T-cell (primary cell): ENCODE measurements around the gene STRA6. TPM values are rescaled to one million over a fixed set of nuclear protein-coding genes. Genes with fewer than 3 reads are reported as not detected.
A peak's percentile ranks its signal among the peaks of the same experiment; 100 is the strongest.

ENCODE experiments used
- ATAC-seq, 4 experiments: fragments of 200-7000 bp in 3 of 4; fragments of 150-1000 bp in 1 of 4; cut with Tn5 transposase; replicated peaks in 1 of 4; 1 replicate in 3 of 4; 2 replicates in 1 of 4; pipeline ENCODE4 v1.10.0; 2021; ENCODE audit warnings: moderate library complexity in 3 of 4, mild to moderate bottlenecking in 2 of 4, moderate number of reproducible peaks in 1 of 4
- CTCF ChIA-PET, 2 donors: fragments of 300-600 bp; sonication (Branson Sonifier 250); formaldehyde crosslinking; loops; one replicate each; lab custom pipeline; 2022; ENCODE audit warnings: antibody characterized with exemption in 2 of 2; lab: Charles Lee
- POLR2A ChIA-PET, 2 donors: fragments of 300-600 bp; sonication (Branson Sonifier 250); formaldehyde crosslinking; loops; one replicate each; lab custom pipeline; 2022; ENCODE audit warnings: antibody characterized with exemption in 2 of 2; lab: Charles Lee
- DNase-seq, 35 experiments: peaks; one replicate each; pipeline versions ENCODE4 v3.0.0 to v3.0.0-alpha.2; 2013 to 2023
- H3K27ac ChIP-seq: one replicate; pipeline ENCODE4 v1.5.1; 2013; ENCODE audit warnings: low read length
- H3K27me3 ChIP-seq, 2 experiments: replicated peaks in 1 of 2; 1 replicate in 1 of 2; 2 replicates in 1 of 2; pipeline versions ENCODE4 v1.6.1 to v1.7.0; 2013; ENCODE audit warnings: low read length in 1 of 2, mixed read lengths in 1 of 2; ENCODE audit not compliant: control insufficient read depth in 2 of 2, insufficient read depth in 2 of 2; ENCODE audit errors: extremely low read depth in 1 of 2
- H3K36me3 ChIP-seq, 2 donors: 1 replicate in 1 of 2; 2 replicates in 1 of 2; pipeline versions ENCODE4 v1.6.1 to v1.7.0; 2013; ENCODE audit warnings: low read length in 1 of 2; ENCODE audit not compliant: control insufficient read depth in 2 of 2, insufficient read depth in 1 of 2; ENCODE audit errors: extremely low read depth in 1 of 2
- H3K4me1 ChIP-seq, 2 experiments: 1 replicate in 1 of 2; 2 replicates in 1 of 2; pipeline versions ENCODE4 v1.6.1 to v1.7.0; 2013; ENCODE audit warnings: low read length in 2 of 2, mixed read lengths in 1 of 2; ENCODE audit not compliant: insufficient read depth in 2 of 2, control insufficient read depth in 1 of 2; ENCODE audit errors: extremely low read depth in 1 of 2
- H3K4me3 ChIP-seq, 2 donors: 1 replicate in 1 of 2; 2 replicates in 1 of 2; pipeline versions ENCODE4 v1.5.1 to v1.7.0; 2013; ENCODE audit warnings: mild to moderate bottlenecking in 2 of 2, low read length in 1 of 2, moderate library complexity in 1 of 2; ENCODE audit not compliant: control insufficient read depth in 1 of 2; ENCODE audit errors: extremely low read depth in 1 of 2
- H3K9me3 ChIP-seq: 2 replicates; pipeline ENCODE4 v1.7.0; 2013
- H3K27ac Mint-ChIP-seq, 2 donors: one replicate each; pipeline ENCODE4 v1.8.0; 2020 to 2021; ENCODE audit warnings: mild to moderate bottlenecking in 2 of 2, mixed read lengths in 2 of 2
- H3K27me3 Mint-ChIP-seq, 2 donors: one replicate each; pipeline ENCODE4 v1.8.0; 2021 to 2022; ENCODE audit warnings: mixed read lengths in 2 of 2
- H3K36me3 Mint-ChIP-seq: one replicate; pipeline ENCODE4 v1.8.0; 2021; ENCODE audit warnings: mixed read lengths
- H3K4me1 Mint-ChIP-seq, 3 donors: one replicate each; pipeline ENCODE4 v1.8.0; 2020 to 2022; ENCODE audit warnings: mixed read lengths in 3 of 3, mild to moderate bottlenecking in 1 of 3
- H3K4me3 Mint-ChIP-seq, 3 donors: one replicate each; pipeline ENCODE4 v1.8.0; 2020 to 2022; ENCODE audit warnings: mild to moderate bottlenecking in 3 of 3, mixed read lengths in 3 of 3, moderate library complexity in 3 of 3
- H3K9me3 Mint-ChIP-seq, 3 donors: one replicate each; pipeline ENCODE4 v1.8.0; 2020 to 2022; ENCODE audit warnings: mixed read lengths in 3 of 3
- WGBS: methylation state at CpG from one replicate; pipeline ENCODE4 v1.1.5; 2013; ENCODE audit warnings: missing lambda C conversion rate; ENCODE audit not compliant: insufficient coverage; 5-methylcytosine and 5-hydroxymethylcytosine counted together
- total RNA-seq, 35 experiments: library from RNA in 6 of 35; stranded (reverse) in 6 of 35; fragments of 120-200 nt in 1 of 35; gene quantifications; one replicate each; pipeline versions ENCODE4 v1.2.1 to v1.2.4 and lab custom pipeline; 2013 to 2026

The STRA6 gene
- total RNA-seq, 5 donors from 2014 or later (not counting 1 experiment from before 2014, with no cell fraction given): not detected

DNA sequence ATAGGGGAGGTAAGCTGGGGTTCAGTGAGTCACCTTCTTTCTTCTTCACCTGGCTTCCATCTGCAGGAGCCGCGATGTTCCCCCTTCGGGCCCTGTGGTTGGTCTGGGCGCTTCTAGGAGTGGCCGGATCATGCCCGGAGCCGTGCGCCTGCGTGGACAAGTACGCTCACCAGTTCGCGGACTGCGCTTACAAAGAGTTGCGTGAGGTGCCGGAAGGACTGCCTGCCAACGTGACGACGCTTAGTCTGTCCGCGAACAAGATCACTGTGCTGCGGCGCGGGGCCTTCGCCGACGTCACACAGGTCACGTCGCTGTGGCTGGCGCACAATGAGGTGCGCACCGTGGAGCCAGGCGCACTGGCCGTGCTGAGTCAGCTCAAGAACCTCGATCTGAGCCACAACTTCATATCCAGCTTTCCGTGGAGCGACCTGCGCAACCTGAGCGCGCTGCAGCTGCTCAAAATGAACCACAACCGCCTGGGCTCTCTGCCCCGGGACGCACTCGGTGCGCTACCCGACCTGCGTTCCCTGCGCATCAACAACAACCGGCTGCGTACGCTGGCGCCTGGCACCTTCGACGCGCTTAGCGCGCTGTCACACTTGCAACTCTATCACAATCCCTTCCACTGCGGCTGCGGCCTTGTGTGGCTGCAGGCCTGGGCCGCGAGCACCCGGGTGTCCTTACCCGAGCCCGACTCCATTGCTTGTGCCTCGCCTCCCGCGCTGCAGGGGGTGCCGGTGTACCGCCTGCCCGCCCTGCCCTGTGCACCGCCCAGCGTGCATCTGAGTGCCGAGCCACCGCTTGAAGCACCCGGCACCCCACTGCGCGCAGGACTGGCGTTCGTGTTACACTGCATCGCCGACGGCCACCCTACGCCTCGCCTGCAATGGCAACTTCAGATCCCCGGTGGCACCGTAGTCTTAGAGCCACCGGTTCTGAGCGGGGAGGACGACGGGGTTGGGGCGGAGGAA lies 69.6 kb downstream of the STRA6 start:
- Mint-ChIP-seq H3K4me3 (no peak overlapping the region), H3K27ac (no peak overlapping the region), H3K36me3 (no peaks in the 10 kb centered on the region), H3K9me3 (no peaks in the 10 kb centered on the region), H3K4me1 (peaks cover 38 to 56% (median 46%) of the 10 kb centered on the region in 3 donors), H3K27me3 (peaks cover 59 to 88% of the 10 kb centered on the region in 2 donors)
- Histone ChIP-seq H3K27me3 (peaks cover 28 to 98% of the 10 kb centered on the region in 2 experiments), H3K9me3 (no peaks in the 10 kb centered on the region), H3K4me3 (no peak overlapping the region), H3K4me1 (peaks cover 8 to 54% of the 10 kb centered on the region in 2 experiments), H3K36me3 (no peaks in the 10 kb centered on the region), H3K27ac (no peak overlapping the region)
- ATAC-seq: no peak
- 12% methylated on average over 88 of the region's 90 CpGs for WGBS
- ChIA-PET CTCF (no interaction called here), POLR2A (no interaction called here)
- DNase-seq: no peak

- Histone ChIP-seq H3K4me3 (no peak overlapping the region), H3K27ac (no peak overlapping the region), H3K36me3 (no peaks in the 10 kb centered on the region), H3K9me3 (no peaks in the 10 kb centered on the region), H3K27me3 (peaks cover 21 to 98% of the 10 kb centered on the region in 2 experiments), H3K4me1 (peaks cover 3 to 58% of the 10 kb centered on the region in 2 experiments)
- peak overlapping the region in 1 of 3 donors; percentile 7 for H3K4me3 Mint-ChIP-seq
- DNase-seq (no peak), ATAC-seq (no peak)
- H3K27me3 Mint-ChIP-seq: peaks cover 53 to 87% of the 10 kb centered on the region in 2 donors
- no peaks in the 10 kb centered on the region for H3K36me3 Mint-ChIP-seq
- ChIA-PET CTCF (no interaction called here), POLR2A (no interaction called here)
- peak overlapping the region in 1 of 2 donors; percentile 32 for H3K27ac Mint-ChIP-seq
- H3K4me1 Mint-ChIP-seq: peaks cover 30 to 54% (median 48%) of the 10 kb centered on the region in 3 donors
- WGBS: 11% methylated on average over 16 of the region's 20 CpGs
- H3K9me3 Mint-ChIP-seq: no peaks in the 10 kb centered on the region
Observed at GRCh38 chr15:74131628-74132413, 70.8 kb downstream of the STRA6 start.

DNA sequence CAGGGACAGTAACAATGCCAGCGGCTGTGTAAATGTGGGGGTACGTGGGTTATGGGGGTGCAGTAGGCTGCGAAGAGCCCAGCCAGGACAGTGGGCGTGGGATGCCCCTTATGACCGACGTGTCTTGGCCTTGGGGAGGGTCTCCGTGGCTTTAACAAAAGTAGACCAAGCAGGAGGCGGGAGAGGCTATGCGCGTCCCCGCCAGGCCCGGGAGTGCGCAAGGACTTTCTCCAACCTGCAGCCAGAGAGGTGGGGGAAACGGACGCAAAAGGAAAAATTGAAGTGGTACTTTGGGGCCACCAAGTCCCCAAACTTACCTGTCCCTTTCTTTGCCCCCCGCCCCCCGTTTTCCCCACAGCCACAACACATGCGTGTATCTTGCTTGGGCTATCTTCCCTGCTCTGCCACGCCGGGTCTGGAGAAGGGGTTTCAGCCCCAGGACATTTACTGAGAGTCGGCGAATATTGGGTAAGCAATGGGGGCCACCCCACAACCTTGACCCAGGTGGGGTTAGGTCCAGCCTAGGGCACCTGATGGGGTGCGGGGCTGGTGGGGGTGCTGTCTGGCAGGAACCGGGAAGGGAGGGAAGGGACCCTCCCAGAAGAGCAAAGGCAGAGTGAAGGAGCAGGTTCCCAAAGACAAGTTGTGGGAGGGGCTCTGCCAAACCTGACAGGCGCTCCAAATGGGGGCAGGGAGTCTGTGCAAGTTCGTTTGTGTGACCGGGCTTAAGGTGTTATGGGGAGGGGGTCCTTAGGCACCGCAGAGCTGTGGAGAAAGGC lies 71.5 kb downstream of the STRA6 start:
- no peak for ATAC-seq

GRCh38 chr15:74130155-74130848 lies 72.3 kb downstream of the STRA6 start, which contains the start of gene ISLR2:
ISLR2 (plus strand) TSS chr15:74130586; CDS start chr15:74132755, 2,169 bp downstream.
- Mint-ChIP-seq H3K4me3 (peak within 1 kb of the TSS in 1 of 3 donors; percentile 57), H3K27ac (peak within 1 kb of the TSS in 1 of 2 donors; percentile 13), H3K36me3 (no peaks in the 10 kb centered on the region), H3K27me3 (peaks cover 58 to 83% of the 10 kb centered on the region in 2 donors), H3K9me3 (no peaks in the 10 kb centered on the region), H3K4me1 (peaks cover 27 to 43% (median 41%) of the 10 kb centered on the region in 3 donors)
- H3K27me3 ChIP-seq: peaks cover 21 to 90% of the 10 kb centered on the region in 2 experiments
- no peak within 1 kb of the TSS for H3K27ac ChIP-seq
- no peak within 1 kb of the TSS for H3K4me3 ChIP-seq
- ATAC-seq: no peak
- CTCF ChIA-PET: no interaction called here
- no peaks in the 10 kb centered on the region for H3K9me3 ChIP-seq
- POLR2A ChIA-PET: no interaction called here
- peaks cover 0 to 45% of the 10 kb centered on the region in 2 experiments for H3K4me1 ChIP-seq
- DNase-seq: no peak
- H3K36me3 ChIP-seq: no peaks in the 10 kb centered on the region
- 9% methylated on average over 41 of the region's 53 CpGs for WGBS

More for the DNA sequence above, 71.5 kb downstream of the STRA6 start:
- WGBS: 10% methylated on average over 14 of the region's 28 CpGs
- Histone ChIP-seq H3K27me3 (peaks cover 21 to 97% of the 10 kb centered on the region in 2 experiments), H3K4me3 (no peak overlapping the region), H3K4me1 (peaks cover 0 to 52% of the 10 kb centered on the region in 2 experiments), H3K27ac (no peak overlapping the region), H3K36me3 (no peaks in the 10 kb centered on the region), H3K9me3 (no peaks in the 10 kb centered on the region)
- no peaks in the 10 kb centered on the region for H3K9me3 Mint-ChIP-seq
- H3K4me1 Mint-ChIP-seq: peaks cover 27 to 50% (median 44%) of the 10 kb centered on the region in 3 donors
- ChIA-PET POLR2A (no interaction called here), CTCF (no interaction called here)
- H3K27me3 Mint-ChIP-seq: peaks cover 53 to 86% of the 10 kb centered on the region in 2 donors
- DNase-seq: no peak
- no peak overlapping the region for H3K4me3 Mint-ChIP-seq
- H3K36me3 Mint-ChIP-seq: no peaks in the 10 kb centered on the region
- peak overlapping the region in 1 of 2 donors; percentile 13 for H3K27ac Mint-ChIP-seq

DNA sequence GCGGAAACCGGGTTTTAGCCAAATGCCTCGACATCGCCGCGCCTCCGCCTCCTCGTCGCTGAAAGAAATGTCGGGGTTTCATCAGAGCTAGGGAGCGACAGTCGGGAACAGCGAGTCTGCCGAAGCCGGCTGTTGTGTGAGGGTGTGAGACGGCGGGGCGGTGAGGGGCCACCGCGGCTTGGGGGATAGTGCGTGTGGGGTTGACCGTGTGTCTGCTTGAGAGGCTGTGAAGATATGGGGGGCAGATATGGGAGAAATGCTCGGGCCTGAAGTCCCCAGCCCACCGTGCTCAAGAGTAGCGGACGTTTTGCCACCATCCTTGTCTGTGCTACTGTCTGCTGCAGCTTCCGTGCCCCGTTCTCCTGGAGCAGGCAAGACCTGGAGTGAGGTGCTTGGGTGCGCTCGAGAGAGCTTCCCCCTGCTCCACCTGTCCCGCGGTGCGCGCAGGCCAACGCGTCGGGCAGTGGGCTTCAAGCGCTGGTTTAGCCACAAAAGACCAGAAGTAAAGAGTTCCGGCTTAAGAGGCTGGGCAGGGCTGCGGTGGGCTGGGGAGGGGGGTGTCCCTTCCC lies 72.9 kb downstream of the STRA6 start:
- Histone ChIP-seq H3K9me3 (no peaks in the 10 kb centered on the region), H3K27ac (no peak overlapping the region), H3K36me3 (no peaks in the 10 kb centered on the region), H3K4me1 (peaks cover 0 to 39% of the 10 kb centered on the region in 2 experiments), H3K27me3 (peaks cover 19 to 90% of the 10 kb centered on the region in 2 experiments), H3K4me3 (no peak overlapping the region)
- H3K27ac Mint-ChIP-seq: no peak overlapping the region
- peak overlapping the region in 1 of 3 donors; percentile 57 for H3K4me3 Mint-ChIP-seq
- H3K27me3 Mint-ChIP-seq: peaks cover 56 to 81% of the 10 kb centered on the region in 2 donors
- ChIA-PET POLR2A (no interaction called here), CTCF (interaction anchor here in 1 of 2 donors (0.7 to 1.2 kb wide), 3 partner anchors 191 to 1020 kb away, joined by 3 to 4 read pairs (median 4); no protein-coding TSS in a partner anchor)
- no peak for ATAC-seq
- DNase-seq: no peak
- no peaks in the 10 kb centered on the region for H3K36me3 Mint-ChIP-seq
- WGBS: 3% methylated on average over 34 of the region's 40 CpGs
- peaks cover 20 to 38% (median 36%) of the 10 kb centered on the region in 3 donors for H3K4me1 Mint-ChIP-seq
- H3K9me3 Mint-ChIP-seq: no peaks in the 10 kb centered on the region
